Measurements from ENCODE around the gene RBMS2.

RBMS2 gene

DNA sequence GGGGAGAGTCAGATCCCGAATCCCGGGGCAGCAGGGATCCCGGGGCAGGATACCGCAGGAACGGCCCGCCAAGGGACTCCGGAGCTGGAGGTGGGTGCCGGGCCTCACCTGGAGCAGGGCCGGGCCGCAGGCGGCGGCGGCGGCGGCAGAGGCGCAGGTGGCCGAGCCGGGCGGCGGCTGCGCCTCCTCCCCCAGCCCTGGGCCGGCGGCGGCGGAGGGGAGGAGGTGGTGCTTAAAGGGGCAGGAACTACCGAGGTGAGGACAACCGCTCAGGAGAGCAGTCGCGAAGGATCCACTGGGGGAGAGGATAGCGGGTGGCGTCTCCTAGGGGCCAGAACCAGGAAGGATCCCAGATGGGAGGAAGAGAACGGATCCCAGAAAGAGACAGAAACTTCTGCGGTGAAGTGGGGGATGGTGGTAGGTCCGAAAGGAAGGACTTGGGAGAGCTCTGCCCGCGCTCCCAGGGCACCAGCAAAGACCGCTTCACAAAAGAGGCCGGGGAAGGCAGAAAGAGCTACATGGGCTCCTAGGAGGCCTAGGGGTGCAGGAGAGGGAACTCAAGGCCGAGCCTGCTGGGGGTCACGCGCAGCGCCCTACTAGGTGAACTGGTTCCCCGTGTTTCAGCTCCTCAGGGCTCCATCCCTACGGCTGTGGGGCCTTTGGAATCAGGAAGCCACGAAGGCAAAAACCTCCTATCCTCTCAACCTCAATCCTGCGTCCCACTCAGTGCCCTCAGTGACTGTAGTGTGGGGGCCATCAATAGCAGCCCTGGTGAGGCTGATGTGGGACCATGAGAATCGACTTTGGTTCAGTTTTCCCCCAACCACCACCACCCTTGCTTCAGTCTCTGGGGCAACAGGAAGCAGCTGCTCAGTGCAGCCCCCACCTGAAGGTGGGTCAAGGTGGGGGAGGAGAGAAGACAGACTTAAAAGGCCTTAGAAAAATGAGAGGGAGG, 113.5 kb downstream of the RBMS2 start:
- peak overlapping the region; percentile 70 for H3K4me3 ChIP-seq (ENCODE audit: insufficient read depth, low read depth, low read length)
- H3K4me1 ChIP-seq (ENCODE audit: control insufficient read depth, insufficient read depth, low read length) = peaks cover 41% of the 10 kb centered on the region
- peaks cover 22% of the 10 kb centered on the region for H3K36me3 ChIP-seq (ENCODE audit: control insufficient read depth, insufficient read depth, low read length)
- H3K9me3 ChIP-seq (ENCODE audit: control insufficient read depth, low read length) = no peaks in the 10 kb centered on the region
- H3K27ac ChIP-seq (ENCODE audit: insufficient read depth, low read depth, low read length, poor library complexity, severe bottlenecking) = peak overlapping the region; percentile 58
- H3K27me3 ChIP-seq (ENCODE audit: control insufficient read depth, insufficient read depth, low read length, poor library complexity, severe bottlenecking) = no peaks in the 10 kb centered on the region
- WGBS, 2 experiments = 1 to 2% methylated on average over 47 of the region's 47 CpGs

DNA sequence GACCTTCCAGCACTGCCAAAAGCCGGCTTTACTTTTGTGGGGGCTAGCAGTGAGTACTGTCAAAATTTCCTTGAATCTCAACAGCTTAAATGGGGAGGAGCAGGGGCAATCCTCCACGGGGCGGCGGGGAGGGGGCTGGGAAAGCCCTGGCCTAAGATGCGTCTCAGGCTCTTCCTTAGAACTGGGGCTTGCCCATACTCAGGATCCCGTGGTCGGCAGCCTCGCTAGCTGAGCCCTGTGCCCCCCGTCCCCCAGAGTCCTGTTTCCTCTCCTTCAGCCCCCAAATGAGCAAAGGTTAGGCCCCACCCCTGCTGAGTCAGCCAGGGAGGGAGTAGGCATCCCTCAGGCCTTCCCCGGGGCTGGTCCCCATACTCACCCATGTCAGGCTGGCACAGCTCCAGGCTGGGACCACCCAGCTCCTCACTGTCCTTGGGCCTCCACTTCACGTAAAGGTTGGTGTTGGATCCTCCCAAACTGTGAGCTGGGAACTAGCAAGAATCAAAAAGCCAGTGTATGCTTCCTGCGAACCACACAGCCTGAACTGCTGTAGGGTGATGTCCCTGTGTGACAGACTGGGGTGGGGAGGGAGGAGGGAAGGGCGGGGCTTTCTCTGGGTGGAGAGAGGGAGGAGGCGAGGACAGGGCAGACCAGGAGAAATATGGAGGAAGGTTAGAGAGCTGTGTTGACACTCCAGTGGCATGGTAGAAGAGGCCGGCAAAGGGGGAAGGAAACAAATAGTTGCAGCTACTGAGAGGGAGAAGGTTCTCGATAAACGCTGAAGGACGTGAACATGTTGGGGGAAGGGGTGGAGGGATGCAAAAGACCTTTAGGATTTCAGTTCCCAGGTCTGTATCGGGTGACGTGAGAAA, 114.4 kb downstream of the RBMS2 start:
- H3K27me3 ChIP-seq (ENCODE audit: control insufficient read depth, insufficient read depth, low read length, poor library complexity, severe bottlenecking) = no peaks in the 10 kb centered on the region
- WGBS, 2 experiments = 3% methylated on average over 20 of the region's 20 CpGs
- peaks cover 38% of the 10 kb centered on the region for H3K4me1 ChIP-seq (ENCODE audit: control insufficient read depth, insufficient read depth, low read length)

DNA sequence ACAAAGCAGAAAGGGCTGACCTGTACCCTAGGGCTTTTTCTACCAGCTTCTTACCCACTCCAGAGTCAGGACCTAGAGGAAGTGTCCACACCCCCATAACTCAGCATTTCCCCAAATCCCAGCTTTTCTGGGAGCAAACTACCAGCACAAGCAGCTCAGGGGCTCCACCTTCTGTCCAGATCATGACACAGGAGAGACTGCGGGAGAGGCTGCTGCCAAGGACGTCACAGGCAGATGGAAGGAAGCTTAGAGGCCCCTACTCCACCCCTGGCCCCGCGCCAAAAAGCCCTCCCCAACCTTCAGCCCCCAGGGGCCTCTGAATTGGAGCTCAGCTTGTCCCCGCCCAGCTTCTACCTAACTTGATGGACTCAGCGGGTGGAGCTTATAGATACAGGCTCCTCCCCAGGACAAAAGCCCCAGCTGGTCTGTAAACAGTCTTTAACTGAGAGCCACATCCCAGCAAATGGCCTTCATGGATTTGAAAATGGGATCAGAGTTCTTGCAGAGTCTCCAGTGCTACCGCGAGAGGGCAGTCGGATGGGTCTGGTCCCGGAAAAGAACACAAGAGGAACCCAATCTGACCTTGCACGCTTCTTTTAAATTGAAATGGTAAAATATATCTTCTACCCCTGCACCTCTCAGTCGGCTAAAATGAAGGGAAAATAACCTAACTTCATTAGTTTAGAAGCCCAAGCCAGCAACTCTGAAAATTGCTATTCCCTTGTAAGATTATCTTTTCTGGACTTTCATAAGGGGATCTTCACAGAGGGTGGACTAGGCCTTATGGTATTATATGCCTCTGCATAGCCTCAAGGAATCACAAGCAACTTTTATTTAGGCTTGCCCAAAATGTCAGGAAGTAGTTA, 115.3 kb downstream of the RBMS2 start:
- H3K4me1 ChIP-seq (ENCODE audit: control insufficient read depth, insufficient read depth, low read length) = peaks cover 31% of the 10 kb centered on the region
- H3K4me3 ChIP-seq (ENCODE audit: insufficient read depth, low read depth, low read length) = peak overlapping the region; percentile 70
- peak overlapping the region; percentile 94 for H3K27ac ChIP-seq (ENCODE audit: insufficient read depth, low read depth, low read length, poor library complexity, severe bottlenecking)
- H3K9me3 ChIP-seq (ENCODE audit: control insufficient read depth, low read length) = no peaks in the 10 kb centered on the region
- H3K36me3 ChIP-seq (ENCODE audit: control insufficient read depth, insufficient read depth, low read length) = peaks cover 31% of the 10 kb centered on the region
- 6 to 7% methylated on average over 12 of the region's 12 CpGs for WGBS, 2 experiments
- H3K27me3 ChIP-seq (ENCODE audit: control insufficient read depth, insufficient read depth, low read length, poor library complexity, severe bottlenecking) = no peaks in the 10 kb centered on the region

More for the DNA sequence above, 114.4 kb downstream of the RBMS2 start:
- Histone ChIP-seq H3K27ac (ENCODE audit: insufficient read depth, low read depth, low read length, poor library complexity, severe bottlenecking) (peak overlapping the region; percentile 94), H3K36me3 (ENCODE audit: control insufficient read depth, insufficient read depth, low read length) (peaks cover 23% of the 10 kb centered on the region), H3K4me3 (ENCODE audit: insufficient read depth, low read depth, low read length) (peak overlapping the region; percentile 70), H3K9me3 (ENCODE audit: control insufficient read depth, low read length) (no peaks in the 10 kb centered on the region)

DNA sequence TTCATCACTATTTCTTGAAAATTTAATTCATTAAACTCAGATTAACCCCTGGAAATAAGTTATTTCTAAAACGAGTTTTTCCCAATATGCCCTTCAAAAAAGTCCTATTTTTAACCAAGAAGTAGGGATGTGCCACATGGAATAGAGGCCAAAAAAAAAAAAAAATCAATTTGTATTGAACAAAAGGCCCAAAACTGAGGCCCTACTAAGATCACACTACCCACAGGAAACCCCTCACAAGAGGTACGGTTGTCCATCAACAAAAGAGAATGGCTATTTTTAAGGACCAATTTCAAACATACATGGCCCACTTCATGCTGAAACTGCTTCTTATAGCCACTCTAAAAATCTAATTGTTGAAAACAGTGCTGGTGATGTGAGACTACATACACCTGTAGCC, 116.0 kb downstream of the RBMS2 start:
- no peaks in the 10 kb centered on the region for H3K9me3 ChIP-seq (ENCODE audit: control insufficient read depth, low read length)
- H3K4me3 ChIP-seq (ENCODE audit: insufficient read depth, low read depth, low read length) = no peak overlapping the region
- 74 to 78% methylated on average over 2 of the region's 2 CpGs for WGBS, 2 experiments
- no peaks in the 10 kb centered on the region for H3K27me3 ChIP-seq (ENCODE audit: control insufficient read depth, insufficient read depth, low read length, poor library complexity, severe bottlenecking)
- peak overlapping the region; percentile 94 for H3K27ac ChIP-seq (ENCODE audit: insufficient read depth, low read depth, low read length, poor library complexity, severe bottlenecking)
- peaks cover 25% of the 10 kb centered on the region for H3K4me1 ChIP-seq (ENCODE audit: control insufficient read depth, insufficient read depth, low read length)
- peaks cover 38% of the 10 kb centered on the region for H3K36me3 ChIP-seq (ENCODE audit: control insufficient read depth, insufficient read depth, low read length)

DNA sequence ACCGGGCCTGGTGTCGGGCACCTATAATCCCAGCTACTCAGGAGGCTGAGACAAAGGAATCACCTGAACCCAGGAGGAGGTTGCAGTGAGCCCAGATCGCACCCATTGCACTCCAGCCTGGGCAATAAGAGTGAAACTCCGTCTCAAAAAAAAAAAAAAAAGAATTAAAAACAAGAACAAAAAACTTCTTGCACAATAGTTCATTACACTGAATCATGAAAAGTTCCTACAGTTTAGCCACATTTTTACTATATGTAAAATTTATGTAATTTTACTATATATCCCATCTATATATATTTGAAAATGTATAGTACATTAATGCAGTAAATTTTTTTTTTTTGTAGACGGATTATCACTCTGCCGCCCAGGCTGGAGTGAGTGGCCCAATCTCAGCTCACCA, 119.6 kb downstream of the RBMS2 start:
- H3K9me3 ChIP-seq (ENCODE audit: control insufficient read depth, low read length) = no peaks in the 10 kb centered on the region
- H3K27ac ChIP-seq (ENCODE audit: insufficient read depth, low read depth, low read length, poor library complexity, severe bottlenecking) = no peak overlapping the region
- WGBS, 2 experiments = 93 to 98% methylated on average over 6 of the region's 6 CpGs
- no peaks in the 10 kb centered on the region for H3K27me3 ChIP-seq (ENCODE audit: control insufficient read depth, insufficient read depth, low read length, poor library complexity, severe bottlenecking)
- no peak overlapping the region for H3K4me3 ChIP-seq (ENCODE audit: insufficient read depth, low read depth, low read length)
- peaks cover 12% of the 10 kb centered on the region for H3K4me1 ChIP-seq (ENCODE audit: control insufficient read depth, insufficient read depth, low read length)
- H3K36me3 ChIP-seq (ENCODE audit: control insufficient read depth, insufficient read depth, low read length) = peaks cover 53% of the 10 kb centered on the region

DNA sequence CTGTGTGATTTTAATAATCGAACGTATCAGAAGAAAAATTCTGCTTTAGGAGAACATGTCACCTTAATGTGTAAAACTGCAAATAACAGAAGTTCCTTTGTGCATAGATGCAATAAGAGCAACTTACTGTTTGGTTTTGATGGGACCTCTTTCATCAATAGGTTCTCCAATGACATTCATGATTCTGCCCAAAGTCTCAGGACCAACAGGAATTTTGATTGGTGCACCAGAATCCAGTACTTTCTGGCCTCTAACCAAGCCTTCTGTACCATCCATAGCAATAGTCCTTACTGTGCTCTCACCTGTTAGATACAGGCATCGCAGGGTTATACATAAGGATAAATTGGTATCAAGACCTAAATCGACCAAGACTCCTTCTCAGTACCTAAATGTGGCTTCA, 123.0 kb downstream of the RBMS2 start:
- Histone ChIP-seq H3K27ac (ENCODE audit: insufficient read depth, low read depth, low read length, poor library complexity, severe bottlenecking) (no peak overlapping the region), H3K27me3 (ENCODE audit: control insufficient read depth, insufficient read depth, low read length, poor library complexity, severe bottlenecking) (no peaks in the 10 kb centered on the region)
- WGBS, 2 experiments = 69 to 72% methylated on average over 4 of the region's 4 CpGs

DNA sequence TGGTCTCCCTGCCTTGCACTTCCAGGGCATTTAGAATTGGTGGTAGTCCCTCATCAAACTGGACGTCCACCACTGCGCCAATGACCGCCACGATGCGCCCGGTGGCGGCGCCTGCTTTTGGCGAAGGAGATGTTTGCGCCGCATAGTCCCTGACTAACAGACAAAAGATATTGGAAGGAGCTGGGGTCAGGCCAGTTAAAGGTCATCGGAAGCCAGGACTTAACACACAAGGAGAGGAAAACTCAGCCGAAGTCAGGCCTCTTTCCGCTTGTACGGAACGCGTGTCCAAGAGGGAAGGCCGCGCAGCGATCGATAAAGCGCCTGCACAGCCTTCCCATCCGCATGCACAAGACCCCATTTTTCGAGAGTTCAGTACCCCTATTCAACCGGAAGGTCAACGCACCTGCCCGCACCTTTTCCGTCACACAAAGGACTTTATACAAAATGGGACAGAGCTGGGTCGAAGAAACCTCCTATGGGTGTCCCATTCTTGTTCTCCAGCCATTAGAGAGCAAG, 123.6 kb downstream of the RBMS2 start:
- H3K4me3 ChIP-seq (ENCODE audit: insufficient read depth, low read depth, low read length) = peak overlapping the region; percentile 90
- peaks cover 9% of the 10 kb centered on the region for H3K4me1 ChIP-seq (ENCODE audit: control insufficient read depth, insufficient read depth, low read length)
- H3K27ac ChIP-seq (ENCODE audit: insufficient read depth, low read depth, low read length, poor library complexity, severe bottlenecking) = peak overlapping the region; percentile 41
- 1% methylated on average over 29 of the region's 29 CpGs for WGBS, 2 experiments
- H3K9me3 ChIP-seq (ENCODE audit: control insufficient read depth, low read length) = no peaks in the 10 kb centered on the region
- H3K27me3 ChIP-seq (ENCODE audit: control insufficient read depth, insufficient read depth, low read length, poor library complexity, severe bottlenecking) = no peaks in the 10 kb centered on the region
- H3K36me3 ChIP-seq (ENCODE audit: control insufficient read depth, insufficient read depth, low read length) = peaks cover 31% of the 10 kb centered on the region

More for the DNA sequence above, 123.0 kb downstream of the RBMS2 start:
- peaks cover 35% of the 10 kb centered on the region for H3K36me3 ChIP-seq (ENCODE audit: control insufficient read depth, insufficient read depth, low read length)
- H3K9me3 ChIP-seq (ENCODE audit: control insufficient read depth, low read length) = no peaks in the 10 kb centered on the region
- peak overlapping the region; percentile 90 for H3K4me3 ChIP-seq (ENCODE audit: insufficient read depth, low read depth, low read length)
- peaks cover 9% of the 10 kb centered on the region for H3K4me1 ChIP-seq (ENCODE audit: control insufficient read depth, insufficient read depth, low read length)
